ENCODE results near the gene HIGD2A.

- TF ChIP-seq CTCF (IDR thresholded peaks at IDR 0.05) = no peak
- no peak for TF ChIP-seq POLR2A (IDR thresholded peaks at IDR 0.05)
Measured at GRCh38 chr5:176413255-176413565, 24.7 kb downstream of the HIGD2A start.
